ENCODE data around the gene C6.
"Not testable (repeated sequence)": the region's sequence is repeated elsewhere in the genome, so short reads cannot be mapped to it uniquely, and the experiment has no call there.

Gene C6

GRCh38 chr5:41196197-41196596 is 17.1 kb downstream of the C6 start:
- no peak for DNase-seq

- DNase-seq = no peak
These were observed 18.1 kb downstream of the C6 start for GRCh38 chr5:41195228-41195627.

- no peak for DNase-seq
These were observed 19.0 kb downstream of the C6 start for GRCh38 chr5:41194339-41194738.

GRCh38 chr5:41193456-41194205 is 19.7 kb downstream of the C6 start:
- no peak for DNase-seq

GRCh38 chr5:41191249-41191648 is 22.1 kb downstream of the C6 start:
- no peak for DNase-seq

GRCh38 chr5:41186143-41186542 is 27.2 kb downstream of the C6 start:
- no peak for DNase-seq

- DNase-seq = not testable (repeated sequence)
These were observed 30.0 kb downstream of the C6 start for GRCh38 chr5:41183331-41183730.

- no peak for DNase-seq
These were observed 30.7 kb downstream of the C6 start for GRCh38 chr5:41182666-41183065.

GRCh38 chr5:41181691-41182564 is 31.4 kb downstream of the C6 start:
- no peak for DNase-seq

GRCh38 chr5:41176952-41177351 is 36.4 kb downstream of the C6 start:
- no peak for DNase-seq

GRCh38 chr5:41172012-41172411 is 41.3 kb downstream of the C6 start:
- no peak for DNase-seq

- DNase-seq = no peak
These were observed 52.1 kb downstream of the C6 start for GRCh38 chr5:41161271-41161670.

- no peak for DNase-seq
These were observed 55.9 kb downstream of the C6 start for GRCh38 chr5:41157272-41157894.

GRCh38 chr5:41156739-41157138 is 56.6 kb downstream of the C6 start:
- no peak for DNase-seq

- DNase-seq = no peak
These were observed 58.8 kb downstream of the C6 start for GRCh38 chr5:41154491-41154890.

- no peak for DNase-seq
These were observed 61.8 kb downstream of the C6 start for GRCh38 chr5:41151564-41151963.

GRCh38 chr5:41148448-41148847 is 64.9 kb downstream of the C6 start:
- no peak for DNase-seq

GRCh38 chr5:41145306-41145705 is 68.0 kb downstream of the C6 start:
- no peak for DNase-seq

GRCh38 chr5:41143131-41143901 is 70.0 kb downstream of the C6 start:
- no peak for DNase-seq

- no peak for DNase-seq
These were observed 85.2 kb downstream of the C6 start for GRCh38 chr5:41127967-41128690.

- DNase-seq = no peak
These were observed 90.9 kb downstream of the C6 start for GRCh38 chr5:41122459-41122858.

GRCh38 chr5:41120600-41120999 is 92.7 kb downstream of the C6 start:
- DNase-seq = no peak

All from NCI-H2029 treated with DMSO at 0.1 percent for 48 hours (cell line).